ENCODE measurements around the gene XPR1. TPM values are rescaled to one million over a fixed set of nuclear protein-coding genes. Genes with fewer than 3 reads are reported as not detected.

XPR1 gene
- polyA plus RNA-seq, 1 donor (not counting 4 experiments of a cell fraction or from before 2014, with no cell fraction given) = 40.0 TPM

DNA sequence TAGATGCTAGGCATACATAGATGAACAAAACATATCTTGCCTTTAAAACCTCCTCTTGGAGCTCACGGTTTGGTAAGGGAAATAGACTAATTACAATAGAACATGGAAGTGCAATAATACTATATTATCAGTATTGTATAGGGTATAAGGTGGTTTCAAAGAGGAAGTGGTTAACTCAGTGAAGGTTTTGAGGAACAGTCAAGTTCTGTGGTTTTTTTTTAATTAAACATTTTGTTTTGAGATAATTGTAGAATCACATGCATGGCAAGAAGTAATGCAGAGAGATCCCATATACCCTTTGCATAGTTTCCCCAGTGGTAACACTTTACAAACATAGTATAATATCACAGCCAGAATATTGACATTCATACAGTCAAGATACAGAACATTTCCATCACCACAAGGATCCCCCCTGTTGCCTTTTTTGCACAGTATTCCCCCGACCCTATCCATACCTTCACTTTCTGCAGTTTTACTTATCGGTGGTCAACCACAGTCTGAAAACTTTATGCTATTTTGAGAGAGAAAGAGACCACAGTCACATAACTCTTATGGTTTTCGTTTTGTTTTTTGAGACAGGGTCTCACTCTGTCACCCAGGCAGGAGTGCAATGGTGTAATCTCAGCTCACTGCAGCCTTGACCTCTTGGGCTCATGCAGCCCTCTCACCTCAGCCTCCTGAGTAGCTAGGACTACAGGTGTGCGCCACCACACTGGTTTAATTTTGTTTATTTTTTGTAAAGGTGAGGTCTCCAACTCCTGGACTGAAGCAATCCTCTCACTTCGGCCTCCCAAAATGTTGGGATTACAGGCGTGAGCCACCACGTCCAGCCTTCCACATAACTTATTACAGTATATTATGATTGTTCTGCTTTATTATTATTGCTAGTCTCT, 220.4 kb downstream of the XPR1 start:
- no peak for FAIRE-seq
- no peak for DNase-seq (ENCODE audit: low read depth, low spot score)

GRCh38 chr1:180854001-180854400, 222.2 kb downstream of the XPR1 start:
- Histone ChIP-seq H3K36me3 (ENCODE audit: control insufficient read depth in 2 of 2, extremely low read depth in 1 of 2, insufficient read depth in 2 of 2, low read length in 2 of 2) (no peaks in the 10 kb centered on the region), H3K4me2 (ENCODE audit: control insufficient read depth, extremely low read depth, insufficient read depth, low read depth, low read length) (no peak overlapping the region), H3K27me3 (ENCODE audit: control insufficient read depth, extremely low read depth, insufficient read depth, low read length) (no peaks in the 10 kb centered on the region), H4K20me1 (ENCODE audit: control insufficient read depth, extremely low read depth, insufficient read depth, low read length) (no peaks in the 10 kb centered on the region), H3K79me2 (ENCODE audit: control insufficient read depth, insufficient read depth, low read length) (no peaks in the 10 kb centered on the region), H3K9me1 (ENCODE audit: control insufficient read depth, extremely low read depth, insufficient read depth, low read length) (no peaks in the 10 kb centered on the region), H2AFZ (ENCODE audit: control insufficient read depth, low read length) (no peak overlapping the region), H3K27ac (ENCODE audit: control insufficient read depth, insufficient read depth, low read length) (no peak overlapping the region), H3K4me1 (ENCODE audit: control insufficient read depth, extremely low read depth, insufficient read depth, low read length) (peaks cover 5% of the 10 kb centered on the region), H3K9me3 (ENCODE audit: control insufficient read depth, low read depth, low read length) (no peaks in the 10 kb centered on the region), H3K9ac (ENCODE audit: control insufficient read depth, extremely low read depth, insufficient read depth, low read length) (no peak overlapping the region), H3K4me3 (ENCODE audit: control insufficient read depth in 2 of 3, extremely low read depth in 1 of 3, insufficient read depth in 2 of 3, low read depth in 1 of 3, low read length in 3 of 3) (no peak overlapping the region)
- FAIRE-seq = no peak
- no peak for DNase-seq (ENCODE audit: low read depth, low spot score)
- TF ChIP-seq EZH2 (IDR thresholded peaks at IDR 0.05; ENCODE audit: low read length) = no peak
- TF ChIP-seq CTCF (optimal IDR thresholded peaks at IDR 0.05 in 1 of 3, IDR thresholded peaks at IDR 0.05 in 1 of 3, conservative IDR thresholded peaks at IDR 0.05 in 1 of 3; ENCODE audit: extremely low read depth in 1 of 3, insufficient read depth in 2 of 3, low read length in 3 of 3) = no peak
- dilution Hi-C loops (cut with MboI; ENCODE audit: extremely low pct_ligation_motif_present, low sequenced_read_pairs) = loop anchor here (25.0 kb wide), 1 partner anchor 342 kb away; the partner anchor contains the start of gene ACBD6

More for the DNA sequence above, 220.4 kb downstream of the XPR1 start:
- Histone ChIP-seq H3K9me1 (ENCODE audit: control insufficient read depth, extremely low read depth, insufficient read depth, low read length) (no peaks in the 10 kb centered on the region), H4K20me1 (ENCODE audit: control insufficient read depth, extremely low read depth, insufficient read depth, low read length) (no peaks in the 10 kb centered on the region), H3K36me3 (ENCODE audit: control insufficient read depth in 2 of 2, extremely low read depth in 1 of 2, insufficient read depth in 2 of 2, low read length in 2 of 2) (no peaks in the 10 kb centered on the region), H3K9me3 (ENCODE audit: control insufficient read depth, low read depth, low read length) (no peaks in the 10 kb centered on the region), H3K4me3 (ENCODE audit: control insufficient read depth in 2 of 3, extremely low read depth in 1 of 3, insufficient read depth in 2 of 3, low read depth in 1 of 3, low read length in 3 of 3) (no peak overlapping the region), H3K4me2 (ENCODE audit: control insufficient read depth, extremely low read depth, insufficient read depth, low read depth, low read length) (no peak overlapping the region), H3K9ac (ENCODE audit: control insufficient read depth, extremely low read depth, insufficient read depth, low read length) (no peak overlapping the region), H2AFZ (ENCODE audit: control insufficient read depth, low read length) (no peak overlapping the region), H3K27me3 (ENCODE audit: control insufficient read depth, extremely low read depth, insufficient read depth, low read length) (no peaks in the 10 kb centered on the region), H3K79me2 (ENCODE audit: control insufficient read depth, insufficient read depth, low read length) (no peaks in the 10 kb centered on the region), H3K4me1 (ENCODE audit: control insufficient read depth, extremely low read depth, insufficient read depth, low read length) (no peaks in the 10 kb centered on the region), H3K27ac (ENCODE audit: control insufficient read depth, insufficient read depth, low read length) (no peak overlapping the region)
- no peak for TF ChIP-seq CTCF (optimal IDR thresholded peaks at IDR 0.05 in 1 of 3, IDR thresholded peaks at IDR 0.05 in 1 of 3, conservative IDR thresholded peaks at IDR 0.05 in 1 of 3; ENCODE audit: extremely low read depth in 1 of 3, insufficient read depth in 2 of 3, low read length in 3 of 3)
- TF ChIP-seq EZH2 (IDR thresholded peaks at IDR 0.05; ENCODE audit: low read length) = no peak
- dilution Hi-C loops (cut with MboI; ENCODE audit: extremely low pct_ligation_motif_present, low sequenced_read_pairs) = loop anchor here (25.0 kb wide), 1 partner anchor 340 kb away; the partner anchor contains the start of gene ACBD6

Measured in keratinocyte (primary cell).